Kidney glomerular epithelial cell (primary cell): ENCODE measurements around the gene INMT.

ENCODE experiments used
- DNase-seq: peaks from one replicate; lab custom pipeline; 2025; lab: John Stamatoyannopoulos, UW

Gene INMT

GRCh38 chr7:30788640-30789333 is 36.9 kb downstream of the INMT start:
- no peak for DNase-seq

DNA sequence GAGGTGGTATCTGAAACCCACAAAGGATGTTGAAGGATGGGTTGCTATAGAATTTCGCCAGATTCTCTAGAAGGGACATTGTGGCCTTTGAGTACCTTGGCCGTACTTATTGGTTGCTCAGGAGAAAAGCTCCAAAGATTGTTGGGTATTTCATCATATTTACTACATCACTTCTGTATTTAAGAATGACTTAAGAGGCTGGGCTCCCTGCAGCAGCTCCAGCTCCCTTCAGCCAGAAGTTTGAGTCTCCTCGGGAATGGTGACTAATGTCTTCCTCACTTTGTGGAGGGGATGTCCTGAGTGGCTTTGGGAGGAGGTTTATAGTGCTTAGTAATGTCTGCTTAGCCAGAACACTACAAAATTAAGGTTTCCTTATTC is 37.4 kb downstream of the INMT start:
- DNase-seq = peak; percentile 55

DNA sequence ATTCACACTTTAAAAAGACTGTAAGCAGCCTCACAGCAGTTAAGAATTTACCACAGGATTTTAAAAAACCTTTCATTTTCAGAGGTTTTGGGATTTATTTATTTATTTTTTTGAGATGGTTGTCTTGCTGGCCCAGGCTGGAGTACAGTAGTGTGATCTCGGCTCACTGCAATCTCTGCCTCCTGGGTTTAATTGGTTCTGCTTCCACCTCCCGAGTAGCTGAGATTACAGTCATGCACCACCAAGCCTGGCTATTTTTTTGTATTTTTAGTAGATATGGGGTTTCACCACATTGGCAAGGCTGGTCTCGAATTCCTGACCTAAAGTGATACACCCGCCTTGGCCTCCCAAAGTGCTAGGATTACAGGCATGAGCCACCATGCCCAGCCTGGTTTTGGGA is 38.4 kb downstream of the INMT start:
- no peak for DNase-seq

- DNase-seq = no peak
These were observed 39.2 kb downstream of the INMT start for GRCh38 chr7:30791114-30791513.

DNA sequence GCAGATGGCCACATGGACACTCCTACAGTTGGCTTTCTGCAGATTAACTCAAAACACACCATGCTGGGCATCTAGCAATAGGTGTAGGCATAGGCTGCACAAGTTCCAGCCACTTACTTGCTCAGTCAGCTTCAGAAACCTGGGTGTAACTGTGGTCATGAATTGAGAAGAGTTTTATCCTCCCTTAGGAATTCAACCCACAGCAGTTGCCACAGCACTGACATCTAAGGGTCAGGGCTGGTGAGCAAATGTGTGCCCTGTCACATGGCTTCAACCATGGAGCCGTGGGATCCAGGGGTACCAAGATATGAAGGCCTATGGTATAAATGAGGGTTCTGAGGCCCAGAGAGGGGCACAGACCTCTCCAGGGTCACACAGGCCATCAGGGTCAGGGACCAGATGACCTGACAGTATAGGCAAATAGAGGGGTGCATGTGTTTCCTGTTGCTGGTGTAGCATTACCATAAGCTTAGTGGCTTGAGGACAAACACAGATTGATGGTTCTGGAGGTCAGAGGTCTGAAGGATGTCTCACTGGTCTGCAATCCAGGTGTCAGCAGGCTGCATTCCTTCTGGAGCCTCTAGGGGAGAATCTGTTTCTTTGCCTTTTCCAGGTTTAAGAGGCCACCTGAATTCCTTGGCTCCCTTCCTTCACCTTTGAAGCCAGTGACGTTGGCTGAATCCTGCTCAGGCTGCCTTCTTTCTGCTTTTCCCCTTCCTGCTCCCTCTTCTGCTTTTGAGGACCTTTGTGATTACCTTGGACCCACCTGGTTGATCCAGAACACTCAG is 43.4 kb downstream of the INMT start:
- DNase-seq = peak; percentile 29

- peak; percentile 81 for DNase-seq
These were observed 44.4 kb downstream of the INMT start for GRCh38 chr7:30796105-30796869.

- DNase-seq = no peak
These were observed 45.5 kb downstream of the INMT start for GRCh38 chr7:30797176-30798040.

DNA sequence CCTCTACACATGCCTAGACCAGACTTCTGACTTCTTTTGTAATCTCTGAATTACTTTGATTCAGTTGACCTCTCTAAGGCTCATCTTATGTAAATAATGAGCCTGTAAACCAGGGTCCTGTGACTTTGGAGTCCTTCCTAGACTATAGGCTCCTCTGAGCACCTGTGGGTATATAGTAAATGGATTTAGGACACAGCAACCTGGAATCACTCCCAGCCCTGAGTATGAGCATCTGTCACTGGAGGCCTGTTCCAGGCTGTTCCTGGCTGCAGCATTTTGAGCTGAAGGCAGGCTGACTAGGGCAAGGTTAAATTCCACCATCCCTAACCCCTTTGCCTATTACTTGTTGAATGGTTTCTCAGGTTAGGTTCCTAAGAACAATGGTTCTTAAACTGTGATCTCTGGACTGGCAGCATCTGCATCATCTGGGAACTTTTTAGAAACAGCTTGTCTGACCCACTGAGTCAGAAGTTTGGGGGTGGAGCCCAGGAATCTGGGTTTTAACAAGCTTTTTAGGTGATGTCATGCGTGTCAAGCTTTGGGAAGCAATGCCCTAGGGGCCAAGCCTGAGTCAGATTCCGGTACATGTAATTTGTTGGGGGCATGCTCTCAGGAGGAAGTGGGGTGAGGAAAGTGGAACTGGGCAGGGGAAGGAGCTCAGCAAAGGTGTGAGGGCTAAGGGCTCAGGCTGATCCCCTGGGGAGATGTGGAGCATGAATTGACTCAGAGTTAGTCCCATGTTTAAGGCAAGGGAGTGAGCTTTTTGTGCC is 47.5 kb downstream of the INMT start:
- DNase-seq = peak; percentile 52

GRCh38 chr7:30799976-30800661 is 48.2 kb downstream of the INMT start:
- no peak for DNase-seq

- peak; percentile 72 for DNase-seq
These were observed 48.9 kb downstream of the INMT start for GRCh38 chr7:30800785-30801252.

GRCh38 chr7:30802812-30803211 is 50.9 kb downstream of the INMT start:
- no peak for DNase-seq

DNA sequence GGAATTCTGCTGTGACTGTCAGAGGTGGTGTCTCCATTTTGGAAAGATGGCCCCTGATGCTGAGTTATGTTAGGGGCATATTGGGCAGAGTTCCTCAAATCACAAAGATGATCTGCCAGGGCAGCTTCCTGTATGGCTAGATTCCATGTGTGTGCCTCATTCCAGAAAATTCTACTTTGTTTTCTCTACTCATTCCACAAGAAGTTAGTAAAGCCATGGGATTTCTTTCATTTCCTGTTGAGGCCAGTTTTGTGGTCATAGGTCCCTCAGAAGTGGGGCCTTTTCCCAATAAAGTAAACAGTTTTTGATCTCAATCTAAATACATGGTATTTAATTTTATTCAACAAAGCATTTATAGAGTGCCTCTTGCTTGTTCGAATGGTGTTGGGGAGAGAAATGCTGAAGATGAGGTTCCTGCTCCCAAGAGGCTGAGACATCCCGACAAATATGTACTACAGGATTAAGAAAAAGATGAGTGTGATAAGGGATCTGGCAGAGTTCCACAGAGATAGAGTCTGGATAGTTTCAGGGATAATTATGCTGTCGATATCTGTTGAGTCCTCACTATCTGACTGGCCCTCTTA is 52.2 kb downstream of the INMT start:
- DNase-seq = peak; percentile 68

- DNase-seq = no peak
These were observed 53.3 kb downstream of the INMT start for GRCh38 chr7:30805081-30805691.

GRCh38 chr7:30805931-30806330 is 54.0 kb downstream of the INMT start:
- no peak for DNase-seq
